Measurements from ENCODE around the gene CD3D.
A peak's percentile ranks its signal among the peaks of the same experiment; 100 is the strongest.
"Not testable (repeated sequence)": the region's sequence is repeated elsewhere in the genome, so short reads cannot be mapped to it uniquely, and the experiment has no call there.

CD3D gene

GRCh38 chr11:118339281-118339961 lies 3.1 kb downstream of the CD3D start:
- no peak for DNase-seq (ENCODE audit: low spot score)

GRCh38 chr11:118338637-118339061 lies 3.9 kb downstream of the CD3D start:
- peak; percentile 41 for DNase-seq (ENCODE audit: low spot score)

- no peak for DNase-seq (ENCODE audit: low spot score)
These were observed 7.8 kb downstream of the CD3D start for GRCh38 chr11:118334745-118335144.

- no peak for DNase-seq (ENCODE audit: low spot score)
These were observed 13.8 kb downstream of the CD3D start for GRCh38 chr11:118328745-118329144.

GRCh38 chr11:118325283-118325682 lies 17.2 kb downstream of the CD3D start:
- no peak for DNase-seq (ENCODE audit: low spot score)

- DNase-seq (ENCODE audit: low spot score) = no peak
These were observed 19.8 kb downstream of the CD3D start for GRCh38 chr11:118322721-118323120.

- DNase-seq (ENCODE audit: low spot score) = no peak
These were observed 21.0 kb downstream of the CD3D start for GRCh38 chr11:118321386-118322082.

- no peak for DNase-seq (ENCODE audit: low spot score)
These were observed 22.0 kb downstream of the CD3D start for GRCh38 chr11:118320515-118320914.

GRCh38 chr11:118319337-118319707 lies 23.2 kb downstream of the CD3D start:
- no peak for DNase-seq (ENCODE audit: low spot score)

GRCh38 chr11:118318581-118319336 lies 23.7 kb downstream of the CD3D start:
- no peak for DNase-seq (ENCODE audit: low spot score)

- no peak for DNase-seq (ENCODE audit: low spot score)
These were observed 24.4 kb downstream of the CD3D start for GRCh38 chr11:118318124-118318523.

- DNase-seq (ENCODE audit: low spot score) = no peak
These were observed 27.5 kb downstream of the CD3D start for GRCh38 chr11:118314988-118315411.

- no peak for DNase-seq (ENCODE audit: low spot score)
These were observed 29.3 kb downstream of the CD3D start for GRCh38 chr11:118313242-118313641.

- no peak for DNase-seq (ENCODE audit: low spot score)
These were observed 30.2 kb downstream of the CD3D start for GRCh38 chr11:118312328-118312727.

- DNase-seq (ENCODE audit: low spot score) = no peak
These were observed 31.0 kb downstream of the CD3D start for GRCh38 chr11:118311518-118311917.

- DNase-seq (ENCODE audit: low spot score) = no peak
These were observed 31.6 kb downstream of the CD3D start for GRCh38 chr11:118310781-118311485.

GRCh38 chr11:118310271-118310670 lies 32.2 kb downstream of the CD3D start:
- DNase-seq (ENCODE audit: low spot score) = no peak

- DNase-seq (ENCODE audit: low spot score) = not testable (repeated sequence)
These were observed 33.4 kb downstream of the CD3D start for GRCh38 chr11:118308995-118309528.

GRCh38 chr11:118306556-118306955 lies 35.9 kb downstream of the CD3D start:
- no peak for DNase-seq (ENCODE audit: low spot score)

GRCh38 chr11:118305726-118306125 lies 36.8 kb downstream of the CD3D start:
- no peak for DNase-seq (ENCODE audit: low spot score)

- DNase-seq (ENCODE audit: low spot score) = no peak
These were observed 37.8 kb downstream of the CD3D start, which contains the start of gene CD3E for GRCh38 chr11:118304568-118305248. TSS of gene CD3E (plus strand) at chr11:118304730. CDS start at chr11:118304953, 223 bp downstream.

All from germinal center (tissue), 1 donor.